HUES64 (cell line): Measurements from ENCODE around the gene PPP2R5B. TPM values are rescaled to one million over a fixed set of nuclear protein-coding genes. Genes with fewer than 3 reads are reported as not detected.

ENCODE experiments used
- H3K27ac ChIP-seq: 2 replicates; pipeline ENCODE4 v1.7.0; 2013; ENCODE audit warnings: low read depth, low read length, inconsistent platforms
- H3K27me3 ChIP-seq: 2 replicates; pipeline ENCODE4 v1.6.1; 2013; ENCODE audit warnings: mild to moderate bottlenecking, low read length; ENCODE audit not compliant: insufficient read depth
- H3K36me3 ChIP-seq: 2 replicates; pipeline ENCODE4 v1.6.1; 2013; ENCODE audit warnings: mild to moderate bottlenecking, low read length; ENCODE audit not compliant: insufficient read depth
- H3K4me1 ChIP-seq: 2 replicates; pipeline ENCODE4 v1.6.1; 2013; ENCODE audit warnings: mild to moderate bottlenecking, low read length, moderate library complexity; ENCODE audit not compliant: insufficient read depth
- H3K4me3 ChIP-seq: 2 replicates; pipeline ENCODE4 v1.5.1; 2013; ENCODE audit warnings: mild to moderate bottlenecking, low read length, moderate library complexity
- H3K9ac ChIP-seq: 2 replicates; pipeline ENCODE4 v1.6.1; 2013; ENCODE audit warnings: mild to moderate bottlenecking, low read depth, low read length
- H3K9me3 ChIP-seq: 2 replicates; pipeline ENCODE4 v1.6.1; 2013; ENCODE audit warnings: low read depth, low read length; ENCODE audit not compliant: insufficient read depth
- WGBS: fragments of 150-250, 120-280 bp; methylation state at CpG from one replicate; pipeline ENCODE4 v1.1.7; 2013; ENCODE audit warnings: missing lambda C conversion rate; 5-methylcytosine and 5-hydroxymethylcytosine counted together
- polyA plus RNA-seq, 2 experiments: library from polyadenylated mRNA; stranded (reverse); fragments of 50-300 nt; gene quantifications; one replicate each; pipeline ENCODE4 v1.2.3, GENCODE V29; 2013

The PPP2R5B gene
- 3.0 TPM for polyA plus RNA-seq (2013, experiment 1 of 2)
- polyA plus RNA-seq (2013, experiment 2 of 2), result 5.3 TPM

GRCh38 chr11:64923944-64924909 lies at the start of gene PPP2R5B:
PPP2R5B (plus strand) TSS chr11:64924689; CDS start chr11:64925735, 1,046 bp downstream.
- Histone ChIP-seq H3K27ac (peak within 1 kb of the TSS; percentile 59), H3K36me3 (no peaks in the 10 kb centered on the region), H3K4me1 (no peaks in the 10 kb centered on the region), H3K9ac (peak within 1 kb of the TSS; percentile 49; the same call in 1 of the 2 replicates), H3K27me3 (peaks cover 6% of the 10 kb centered on the region; the same call in 1 of the 2 replicates), H3K9me3 (no peaks in the 10 kb centered on the region), H3K4me3 (peak within 1 kb of the TSS; percentile 63)
- 1% methylated on average over 47 of the region's 47 CpGs for WGBS

- Histone ChIP-seq H3K36me3 (peaks cover 28% of the 10 kb centered on the region; the same call in 1 of the 2 replicates), H3K4me1 (peaks cover 22% of the 10 kb centered on the region), H3K27me3 (0 out of 2 replicates have a peak, but pooled peaks cover 6% of the 10 kb centered on the region), H3K9ac (no peak overlapping the region), H3K4me3 (no peak overlapping the region), H3K9me3 (no peaks in the 10 kb centered on the region), H3K27ac (no peak overlapping the region)
- 92% methylated on average over 17 of the region's 17 CpGs for WGBS
These were observed 48.9 kb upstream of the PPP2R5B start for GRCh38 chr11:64875369-64876228.

GRCh38 chr11:64876229-64876750 lies 48.2 kb upstream of the PPP2R5B start:
- no peak overlapping the region for H3K27ac ChIP-seq
- H3K9me3 ChIP-seq, result no peaks in the 10 kb centered on the region
- H3K27me3 ChIP-seq, result 0 out of 2 replicates have a peak, but pooled peaks cover 6% of the 10 kb centered on the region
- H3K9ac ChIP-seq, result no peak overlapping the region
- peak overlapping the region; percentile 98; the same call in 1 of the 2 replicates for H3K4me3 ChIP-seq
- peaks cover 22% of the 10 kb centered on the region for H3K4me1 ChIP-seq
- WGBS, result 90% methylated on average over 11 of the region's 11 CpGs
- H3K36me3 ChIP-seq, result peaks cover 25% of the 10 kb centered on the region; the same call in 1 of the 2 replicates

GRCh38 chr11:64876835-64877341 lies 47.6 kb upstream of the PPP2R5B start:
- H3K27ac ChIP-seq, result no peak overlapping the region
- peak overlapping the region; percentile 74; the same call in 1 of the 2 replicates for H3K9ac ChIP-seq
- 0 out of 2 replicates have a peak, but pooled peaks cover 6% of the 10 kb centered on the region for H3K27me3 ChIP-seq
- WGBS, result 53% methylated on average over 14 of the region's 14 CpGs
- H3K4me1 ChIP-seq, result peaks cover 16% of the 10 kb centered on the region
- H3K36me3 ChIP-seq, result peaks cover 19% of the 10 kb centered on the region; the same call in 1 of the 2 replicates
- no peaks in the 10 kb centered on the region for H3K9me3 ChIP-seq
- H3K4me3 ChIP-seq, result peak overlapping the region; percentile 98

- H3K27ac ChIP-seq, result no peak overlapping the region
- H3K36me3 ChIP-seq, result peaks cover 17% of the 10 kb centered on the region; the same call in 1 of the 2 replicates
- H3K4me1 ChIP-seq, result peaks cover 16% of the 10 kb centered on the region
- 0 out of 2 replicates have a peak, but pooled peaks cover 6% of the 10 kb centered on the region for H3K27me3 ChIP-seq
- 4% methylated on average over 41 of the region's 41 CpGs for WGBS
- peak overlapping the region; percentile 74 for H3K9ac ChIP-seq
- no peaks in the 10 kb centered on the region for H3K9me3 ChIP-seq
- peak overlapping the region; percentile 98 for H3K4me3 ChIP-seq
These were observed 46.9 kb upstream of the PPP2R5B start for GRCh38 chr11:64877390-64878222.

GRCh38 chr11:64878223-64878493 lies 46.3 kb upstream of the PPP2R5B start:
- Histone ChIP-seq H3K36me3 (peaks cover 12% of the 10 kb centered on the region; the same call in 1 of the 2 replicates), H3K4me3 (peak overlapping the region; percentile 98), H3K27me3 (0 out of 2 replicates have a peak, but pooled peaks cover 6% of the 10 kb centered on the region), H3K27ac (no peak overlapping the region), H3K4me1 (peaks cover 16% of the 10 kb centered on the region), H3K9me3 (no peaks in the 10 kb centered on the region), H3K9ac (peak overlapping the region; percentile 74)
- under 1% methylated on average over 21 of the region's 21 CpGs for WGBS

GRCh38 chr11:64878494-64879243 lies 45.8 kb upstream of the PPP2R5B start, which contains the start of gene EHD1:
EHD1 (minus strand) TSS chr11:64878621; CDS start chr11:64878464, 157 bp downstream.
- peaks cover 16% of the 10 kb centered on the region for H3K4me1 ChIP-seq
- peak within 1 kb of the TSS; percentile 79 for H3K27ac ChIP-seq
- H3K36me3 ChIP-seq, result 0 out of 2 replicates have a peak, but pooled peaks cover 8% of the 10 kb centered on the region
- H3K27me3 ChIP-seq, result 0 out of 2 replicates have a peak, but pooled peaks cover 6% of the 10 kb centered on the region
- no peaks in the 10 kb centered on the region for H3K9me3 ChIP-seq
- peak within 1 kb of the TSS; percentile 94 for H3K9ac ChIP-seq
- WGBS, result under 1% methylated on average over 75 of the region's 75 CpGs
- peak within 1 kb of the TSS; percentile 98 for H3K4me3 ChIP-seq

GRCh38 chr11:64879244-64879900 lies 45.1 kb upstream of the PPP2R5B start:
- Histone ChIP-seq H3K27me3 (0 out of 2 replicates have a peak, but pooled peaks cover 6% of the 10 kb centered on the region), H3K9me3 (no peaks in the 10 kb centered on the region), H3K9ac (peak overlapping the region; percentile 94), H3K4me3 (peak overlapping the region; percentile 97), H3K4me1 (peaks cover 16% of the 10 kb centered on the region), H3K36me3 (0 out of 2 replicates have a peak, but pooled peaks cover 5% of the 10 kb centered on the region), H3K27ac (peak overlapping the region; percentile 79)
- WGBS, result 25% methylated on average over 15 of the region's 16 CpGs
